ENCODE data around the gene CDKN1C. TPM values are rescaled to one million over a fixed set of nuclear protein-coding genes. Genes with fewer than 3 reads are reported as not detected.

The CDKN1C gene
- total and polyA plus RNA-seq, 2 donors (not counting 1 experiment from before 2014, with no cell fraction given), result 8.6 to 31.5 TPM

DNA sequence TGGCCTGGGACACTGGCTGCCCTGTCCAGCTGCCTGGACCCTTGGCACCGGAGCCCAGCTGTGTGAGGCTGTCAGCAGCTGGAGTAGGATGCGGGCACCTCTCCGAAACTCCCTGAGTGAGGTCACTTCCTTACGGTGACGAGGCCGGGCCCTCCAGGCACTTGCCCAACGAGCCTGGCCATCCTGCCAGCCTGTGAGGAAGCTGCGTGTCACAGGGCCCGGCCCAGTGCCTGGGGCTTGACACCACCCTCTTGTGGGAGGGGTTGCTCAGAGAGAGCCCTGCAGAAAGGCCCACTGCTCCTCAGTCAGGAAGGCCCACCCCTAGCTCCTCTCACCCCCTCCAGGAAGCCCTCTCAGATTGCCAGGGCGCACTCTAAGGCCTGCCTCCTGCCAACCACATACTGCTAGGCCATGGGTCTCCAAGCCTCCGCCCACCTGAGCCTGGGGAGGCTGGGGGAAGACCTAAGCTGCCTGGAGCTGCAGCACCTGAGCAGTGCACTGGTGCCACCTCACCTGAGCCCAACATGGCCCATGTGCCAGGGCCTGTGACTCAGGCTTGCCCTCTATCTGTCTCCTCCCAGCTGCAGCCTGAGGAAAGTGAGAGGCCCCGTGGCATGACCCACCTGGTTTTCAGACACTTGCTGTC is 47.9 kb upstream of the CDKN1C start:
- H3K79me2 ChIP-seq (ENCODE audit: control insufficient read depth, insufficient read depth, low read length), result peaks cover 5% of the 10 kb centered on the region
- H2AFZ ChIP-seq (ENCODE audit: low read length), result no peak overlapping the region
- H3K4me2 ChIP-seq (ENCODE audit: extremely low read depth, insufficient read depth, low read length), result no peak overlapping the region
- H3K9me3 ChIP-seq (ENCODE audit: control insufficient read depth, insufficient read depth, low read depth, low read length), result peaks cover 2% of the 10 kb centered on the region
- H3K4me3 ChIP-seq (replicated peaks in 1 of 4; ENCODE audit: control extremely low read depth in 1 of 4, insufficient read depth in 1 of 4, low read depth in 3 of 4, low read length in 4 of 4), result no peak overlapping the region
- H3K36me3 ChIP-seq (ENCODE audit: control insufficient read depth, insufficient read depth, low read length), result no peaks in the 10 kb centered on the region
- peak overlapping the region; percentile 45 for H3K27ac ChIP-seq (ENCODE audit: insufficient read depth, low read length)
- no peaks in the 10 kb centered on the region for H4K20me1 ChIP-seq (ENCODE audit: control insufficient read depth, extremely low read depth, insufficient read depth, low read length)
- DNase-seq (ENCODE audit: low read depth in 2 of 2), result peak; percentile 78 to 82
- no peaks in the 10 kb centered on the region for H3K27me3 ChIP-seq (ENCODE audit: control insufficient read depth, insufficient read depth, low read length)
- peaks cover 11% of the 10 kb centered on the region for H3K4me1 ChIP-seq (ENCODE audit: control insufficient read depth, extremely low read depth, insufficient read depth, low read length)
- TF ChIP-seq EZH2 (IDR thresholded peaks at IDR 0.05; ENCODE audit: low read length, missing control alignments), result no peak
- TF ChIP-seq, protein P1, sequence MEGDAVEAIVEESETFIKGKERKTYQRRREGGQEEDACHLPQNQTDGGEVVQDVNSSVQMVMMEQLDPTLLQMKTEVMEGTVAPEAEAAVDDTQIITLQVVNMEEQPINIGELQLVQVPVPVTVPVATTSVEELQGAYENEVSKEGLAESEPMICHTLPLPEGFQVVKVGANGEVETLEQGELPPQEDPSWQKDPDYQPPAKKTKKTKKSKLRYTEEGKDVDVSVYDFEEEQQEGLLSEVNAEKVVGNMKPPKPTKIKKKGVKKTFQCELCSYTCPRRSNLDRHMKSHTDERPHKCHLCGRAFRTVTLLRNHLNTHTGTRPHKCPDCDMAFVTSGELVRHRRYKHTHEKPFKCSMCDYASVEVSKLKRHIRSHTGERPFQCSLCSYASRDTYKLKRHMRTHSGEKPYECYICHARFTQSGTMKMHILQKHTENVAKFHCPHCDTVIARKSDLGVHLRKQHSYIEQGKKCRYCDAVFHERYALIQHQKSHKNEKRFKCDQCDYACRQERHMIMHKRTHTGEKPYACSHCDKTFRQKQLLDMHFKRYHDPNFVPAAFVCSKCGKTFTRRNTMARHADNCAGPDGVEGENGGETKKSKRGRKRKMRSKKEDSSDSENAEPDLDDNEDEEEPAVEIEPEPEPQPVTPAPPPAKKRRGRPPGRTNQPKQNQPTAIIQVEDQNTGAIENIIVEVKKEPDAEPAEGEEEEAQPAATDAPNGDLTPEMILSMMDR (conservative IDR thresholded peaks at IDR 0.05 in 1 of 2, IDR thresholded peaks at IDR 0.05 in 1 of 2; ENCODE audit: low read depth in 1 of 2, low read length in 2 of 2), result no peak
- no peak overlapping the region for H3K9ac ChIP-seq (ENCODE audit: insufficient read depth, low read length)

DNA sequence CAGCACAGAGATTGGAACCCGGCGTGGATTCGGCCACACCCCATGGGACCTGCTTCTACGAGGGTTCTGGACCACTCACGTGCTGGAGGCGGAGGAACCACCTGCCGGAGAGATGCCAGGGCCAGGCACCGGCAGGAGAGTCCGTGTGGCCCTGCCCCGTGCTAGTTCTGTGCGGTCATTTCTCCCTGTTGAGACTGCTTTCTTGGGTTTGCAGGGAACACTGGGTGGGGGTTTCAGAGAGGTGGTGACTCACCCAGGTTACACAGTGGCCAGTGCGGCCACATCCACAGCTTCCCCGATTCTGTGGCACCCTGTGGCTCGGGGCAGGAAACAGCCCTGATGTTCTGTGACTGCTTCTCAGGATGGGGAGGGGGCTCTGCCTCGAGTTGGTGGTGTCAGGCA is 47.3 kb upstream of the CDKN1C start:
- H3K4me1 ChIP-seq (ENCODE audit: control insufficient read depth, extremely low read depth, insufficient read depth, low read length), result peaks cover 12% of the 10 kb centered on the region
- H3K27me3 ChIP-seq (ENCODE audit: control insufficient read depth, insufficient read depth, low read length), result no peaks in the 10 kb centered on the region
- H3K27ac ChIP-seq (ENCODE audit: insufficient read depth, low read length), result peak overlapping the region; percentile 45
- H3K9me3 ChIP-seq (ENCODE audit: control insufficient read depth, insufficient read depth, low read depth, low read length), result peaks cover 2% of the 10 kb centered on the region
- H3K36me3 ChIP-seq (ENCODE audit: control insufficient read depth, insufficient read depth, low read length), result no peaks in the 10 kb centered on the region
- H4K20me1 ChIP-seq (ENCODE audit: control insufficient read depth, extremely low read depth, insufficient read depth, low read length), result no peaks in the 10 kb centered on the region
- peaks cover 11% of the 10 kb centered on the region for H3K79me2 ChIP-seq (ENCODE audit: control insufficient read depth, insufficient read depth, low read length)
- H3K9ac ChIP-seq (ENCODE audit: insufficient read depth, low read length), result no peak overlapping the region
- TF ChIP-seq, protein P1 (conservative IDR thresholded peaks at IDR 0.05 in 1 of 2, IDR thresholded peaks at IDR 0.05 in 1 of 2; ENCODE audit: low read depth in 1 of 2, low read length in 2 of 2), result no peak
- TF ChIP-seq EZH2 (IDR thresholded peaks at IDR 0.05; ENCODE audit: low read length, missing control alignments), result no peak
- DNase-seq (ENCODE audit: low read depth in 2 of 2), result peak; percentile 52 to 67
- H2AFZ ChIP-seq (ENCODE audit: low read length), result no peak overlapping the region
- H3K4me2 ChIP-seq (ENCODE audit: extremely low read depth, insufficient read depth, low read length), result no peak overlapping the region
- H3K4me3 ChIP-seq (replicated peaks in 1 of 4; ENCODE audit: control extremely low read depth in 1 of 4, insufficient read depth in 1 of 4, low read depth in 3 of 4, low read length in 4 of 4), result no peak overlapping the region

DNA sequence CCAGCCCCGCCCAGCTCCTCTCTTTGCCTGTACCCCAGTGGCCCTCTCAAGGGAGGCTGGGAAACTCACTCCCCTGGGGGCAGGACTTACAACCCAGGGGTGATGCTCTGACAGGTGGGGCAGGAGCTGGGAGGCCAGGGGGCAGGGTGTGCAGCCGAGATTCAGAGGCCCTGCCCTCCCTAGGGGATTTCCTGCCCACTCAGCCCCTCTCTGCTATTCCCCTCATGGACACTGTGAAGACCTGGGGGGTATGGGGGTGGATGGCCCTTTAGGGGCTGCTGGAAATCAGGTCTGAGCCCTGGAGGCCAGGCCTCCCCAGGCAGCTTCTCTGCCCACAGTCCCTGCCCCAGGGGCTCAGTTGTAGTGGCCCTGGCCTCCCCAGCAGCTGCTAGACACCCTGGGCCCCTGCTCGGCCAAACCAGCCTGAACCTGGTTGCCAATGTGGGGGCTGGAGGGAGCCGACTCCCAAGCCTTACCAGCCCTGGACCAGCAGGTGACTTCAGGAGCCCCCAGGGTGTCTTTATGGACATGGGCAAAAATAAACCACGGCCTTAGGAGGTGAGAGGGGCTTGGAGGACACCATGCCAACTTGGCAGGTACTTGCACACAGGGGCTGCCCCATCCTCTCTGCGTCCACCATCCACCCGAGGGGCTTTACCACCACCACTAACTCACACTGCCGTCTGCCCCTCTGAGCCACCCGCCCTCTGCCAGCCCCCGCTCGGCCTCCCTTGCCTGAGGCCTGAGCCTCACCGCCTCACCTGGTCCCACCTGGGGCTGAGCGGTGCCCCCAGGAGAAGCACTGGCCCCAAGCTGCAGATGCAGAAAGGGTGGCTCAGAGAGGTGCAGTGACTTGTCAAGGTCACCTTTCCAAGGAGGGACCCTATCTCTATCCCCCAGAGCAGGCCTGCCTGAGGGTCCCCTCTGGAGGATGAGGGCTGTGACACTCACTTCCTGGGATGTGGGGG is 46.5 kb upstream of the CDKN1C start:
- H2AFZ ChIP-seq (ENCODE audit: low read length), result no peak overlapping the region
- no peak overlapping the region for H3K4me3 ChIP-seq (replicated peaks in 1 of 4; ENCODE audit: control extremely low read depth in 1 of 4, insufficient read depth in 1 of 4, low read depth in 3 of 4, low read length in 4 of 4)
- peaks cover 19% of the 10 kb centered on the region for H3K79me2 ChIP-seq (ENCODE audit: control insufficient read depth, insufficient read depth, low read length)
- no peaks in the 10 kb centered on the region for H3K27me3 ChIP-seq (ENCODE audit: control insufficient read depth, insufficient read depth, low read length)
- no peak overlapping the region for H3K9ac ChIP-seq (ENCODE audit: insufficient read depth, low read length)
- no peaks in the 10 kb centered on the region for H3K36me3 ChIP-seq (ENCODE audit: control insufficient read depth, insufficient read depth, low read length)
- no peak for DNase-seq (ENCODE audit: low read depth in 2 of 2)
- TF ChIP-seq, protein P1 (conservative IDR thresholded peaks at IDR 0.05 in 1 of 2, IDR thresholded peaks at IDR 0.05 in 1 of 2; ENCODE audit: low read depth in 1 of 2, low read length in 2 of 2), result no peak
- no peaks in the 10 kb centered on the region for H3K9me3 ChIP-seq (ENCODE audit: control insufficient read depth, insufficient read depth, low read depth, low read length)
- H3K4me1 ChIP-seq (ENCODE audit: control insufficient read depth, extremely low read depth, insufficient read depth, low read length), result peaks cover 12% of the 10 kb centered on the region
- no peak overlapping the region for H3K4me2 ChIP-seq (ENCODE audit: extremely low read depth, insufficient read depth, low read length)
- no peaks in the 10 kb centered on the region for H4K20me1 ChIP-seq (ENCODE audit: control insufficient read depth, extremely low read depth, insufficient read depth, low read length)
- H3K27ac ChIP-seq (ENCODE audit: insufficient read depth, low read length), result no peak overlapping the region

Data from fibroblast of lung (primary cell).